Kidney epithelial cell (primary cell): ENCODE data around the gene PTPRQ. TPM values are rescaled to one million over a fixed set of nuclear protein-coding genes. Genes with fewer than 3 reads are reported as not detected.

Experiments
- DNase-seq: peaks from one replicate; pipeline ENCODE4 v3.0.0-alpha.2; 2010; ENCODE audit warnings: low read depth
- H3K27me3 ChIP-seq: 2 replicates; pipeline ENCODE4 v1.6.0; 2011; ENCODE audit warnings: low read length; ENCODE audit not compliant: control insufficient read depth, insufficient read depth
- H3K36me3 ChIP-seq: 2 replicates; pipeline ENCODE4 v1.5.1; 2011; ENCODE audit warnings: low read length; ENCODE audit not compliant: control insufficient read depth, insufficient read depth
- H3K4me3 ChIP-seq: 2 replicates; pipeline ENCODE4 v1.5.1; 2011; ENCODE audit warnings: low read depth, mild to moderate bottlenecking, control low read depth, low read length
- CTCF ChIP-seq: IDR thresholded peaks from 2 replicates; pipeline ENCODE4 v1.5.1; 2011; ENCODE audit warnings: mild to moderate bottlenecking, moderate library complexity, low read length, control low read depth, inconsistent platforms; ENCODE audit not compliant: insufficient read depth, poor library complexity, severe bottlenecking
- total RNA-seq: library from RNA; depleted of rRNA; stranded (reverse); fragments of >200 nt; gene quantifications from 2 replicates; pipeline ENCODE4 v1.2.3, GENCODE V29; 2015

The PTPRQ gene
- total RNA-seq, 1 donor from 2014 or later, result under 0.01 TPM

GRCh38 chr12:80420075-80420474, 24.0 kb upstream of the PTPRQ start:
- no peak for DNase-seq
- Histone ChIP-seq H3K27me3 (no peaks in the 10 kb centered on the region), H3K36me3 (no peaks in the 10 kb centered on the region), H3K4me3 (no peak overlapping the region)
- TF ChIP-seq CTCF, result no peak

- Histone ChIP-seq H3K36me3 (no peaks in the 10 kb centered on the region), H3K4me3 (no peak overlapping the region), H3K27me3 (no peaks in the 10 kb centered on the region)
- no peak for DNase-seq
- TF ChIP-seq CTCF, result no peak
Observed at GRCh38 chr12:80422550-80422949, 21.5 kb upstream of the PTPRQ start.

GRCh38 chr12:80432061-80432460, 12.0 kb upstream of the PTPRQ start:
- Histone ChIP-seq H3K36me3 (no peaks in the 10 kb centered on the region), H3K27me3 (no peaks in the 10 kb centered on the region), H3K4me3 (no peak overlapping the region)
- no peak for TF ChIP-seq CTCF
- DNase-seq, result no peak

GRCh38 chr12:80441921-80442320, 2.1 kb upstream of the PTPRQ start:
- no peaks in the 10 kb centered on the region for H3K36me3 ChIP-seq
- H3K27me3 ChIP-seq, result no peaks in the 10 kb centered on the region
- TF ChIP-seq CTCF, result no peak
- H3K4me3 ChIP-seq, result no peak overlapping the region
- DNase-seq, result peak; percentile 12

GRCh38 chr12:80442426-80443222, 1.4 kb upstream of the PTPRQ start:
- H3K27me3 ChIP-seq, result no peaks in the 10 kb centered on the region
- no peak for TF ChIP-seq CTCF
- H3K36me3 ChIP-seq, result no peaks in the 10 kb centered on the region
- no peak for DNase-seq
- H3K4me3 ChIP-seq, result no peak overlapping the region

- Histone ChIP-seq H3K4me3 (no peak overlapping the region), H3K36me3 (no peaks in the 10 kb centered on the region), H3K27me3 (no peaks in the 10 kb centered on the region)
- TF ChIP-seq CTCF, result no peak
- no peak for DNase-seq
Observed at GRCh38 chr12:80445083-80445793, 1.2 kb downstream of the PTPRQ start.
